ENCODE data around the gene PRKCH. TPM values are rescaled to one million over a fixed set of nuclear protein-coding genes. Genes with fewer than 3 reads are reported as not detected.

The PRKCH gene
- total and polyA plus RNA-seq, 10 of the 15 experiments (the other 5 are each of a cell fraction or from before 2014, with no cell fraction given) = 10.7 to 140 (median 33.2) TPM

GRCh38 chr14:61451491-61451890 lies 130.1 kb downstream of the PRKCH start:
- Histone ChIP-seq H3K9me3 (replicated peaks; ENCODE audit: control insufficient read depth, insufficient read depth, low read length) (no peaks in the 10 kb centered on the region; the same call in 2 of the 3 replicates), H4K20me1 (ENCODE audit: control insufficient read depth, insufficient read depth) (no peaks in the 10 kb centered on the region), H3K4me2 (ENCODE audit: control insufficient read depth, insufficient read depth) (no peak overlapping the region), H3K36me3 (ENCODE audit: control insufficient read depth in 2 of 2, insufficient read depth in 2 of 2, low read length in 1 of 2) (peaks cover 18 to 26% of the 10 kb centered on the region in 2 experiments), H3K9ac (ENCODE audit: control insufficient read depth, insufficient read depth, low read length) (no peak overlapping the region), H3K79me2 (ENCODE audit: control insufficient read depth, insufficient read depth, low read length) (no peaks in the 10 kb centered on the region; the same call in 1 of the 2 replicates), H3K4me1 (ENCODE audit: control insufficient read depth, insufficient read depth, low read length) (peaks cover 6% of the 10 kb centered on the region), H3K27me3 (replicated peaks in 1 of 2; ENCODE audit: control insufficient read depth in 2 of 2, insufficient read depth in 2 of 2, low read length in 1 of 2) (no peaks in the 10 kb centered on the region), H2AFZ (ENCODE audit: control insufficient read depth, low read depth, low read length) (no peak overlapping the region), H3K4me3 (no peak overlapping the region), H3K27ac (ENCODE audit: control insufficient read depth, insufficient read depth) (no peak overlapping the region)
- FAIRE-seq (no peak), ATAC-seq (no peak), DNase-seq (ENCODE audit: low read depth, low spot score) (no peak)
- SMC1A ChIA-PET (ENCODE audit: uncharacterized antibody, unreplicated experiment) = interaction anchor here (0.9 to 3.5 kb wide), 12 partner anchors 9 to 442 kb away, joined by 3 to 15 read pairs (median 4); no protein-coding TSS in a partner anchor
- BruUV-seq (replicated peaks) = no TSS peak
- 69% methylated on average over 2 of the region's 2 CpGs for WGBS (ENCODE audit: insufficient coverage, insufficient replicate concordance, low lambda C conversion rate, missing lambda C conversion rate)
- RAD21 ChIA-PET (ENCODE audit: unreplicated experiment) = interaction anchor here (1.0 to 1.3 kb wide), 2 partner anchors 12 to 63 kb away, joined by 3 to 5 read pairs; no protein-coding TSS in a partner anchor
- POLR2A ChIA-PET = interaction anchor here (0.9 kb wide), 1 partner anchor 72 kb away, joined by 3 read pairs; no protein-coding TSS in a partner anchor
- CTCF ChIA-PET = interaction anchor here (0.6 to 5.4 kb wide), 8 partner anchors 9 to 386 kb away, joined by 3 to 33 read pairs (median 4); no protein-coding TSS in a partner anchor
- intact Hi-C loops (cut with micrococcal nuclease; ENCODE audit: unreplicated experiment) (no loop called here), in situ Hi-C loops (cut with MboI) (no loop called here)
- no peak for TF ChIP-seq CHD4 (IDR thresholded peaks at IDR 0.05)
- TF ChIP-seq, protein P1, sequence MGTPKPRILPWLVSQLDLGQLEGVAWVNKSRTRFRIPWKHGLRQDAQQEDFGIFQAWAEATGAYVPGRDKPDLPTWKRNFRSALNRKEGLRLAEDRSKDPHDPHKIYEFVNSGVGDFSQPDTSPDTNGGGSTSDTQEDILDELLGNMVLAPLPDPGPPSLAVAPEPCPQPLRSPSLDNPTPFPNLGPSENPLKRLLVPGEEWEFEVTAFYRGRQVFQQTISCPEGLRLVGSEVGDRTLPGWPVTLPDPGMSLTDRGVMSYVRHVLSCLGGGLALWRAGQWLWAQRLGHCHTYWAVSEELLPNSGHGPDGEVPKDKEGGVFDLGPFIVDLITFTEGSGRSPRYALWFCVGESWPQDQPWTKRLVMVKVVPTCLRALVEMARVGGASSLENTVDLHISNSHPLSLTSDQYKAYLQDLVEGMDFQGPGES (IDR thresholded peaks at IDR 0.05) = no peak
- TF ChIP-seq MYB (IDR thresholded peaks at IDR 0.05; ENCODE audit: borderline replicate concordance, low read depth, low read length) = no peak
- TF ChIP-seq SIN3A (IDR thresholded peaks at IDR 0.05; ENCODE audit: low read depth, low read length) = no peak
- no peak for TF ChIP-seq BHLHE40 (IDR thresholded peaks at IDR 0.05; ENCODE audit: borderline replicate concordance in 1 of 2, low read depth in 2 of 2, low read length in 1 of 2)
- TF ChIP-seq MTA2 (IDR thresholded peaks at IDR 0.05; ENCODE audit: low read depth) = no peak
- no peak for TF ChIP-seq E2F4 (IDR thresholded peaks at IDR 0.05; ENCODE audit: low read depth, low read length)

All from GM12878 (cell line).